GM10248 (cell line): ENCODE measurements around the gene IGFL2.

Source experiments
- CTCF ChIA-PET: fragments of 300-600 bp; sonication (Branson Sonifier 250); formaldehyde crosslinking; extraction: SDS; loops from one replicate; lab custom pipeline; 2021; ENCODE audit warnings: antibody characterized with exemption; lab: Yijun Ruan, JAX
- POLR2A ChIA-PET: fragments of 350-650 bp; sonication (Branson Sonifier 250); formaldehyde crosslinking; extraction: SDS; loops from one replicate; lab custom pipeline; 2020; ENCODE audit warnings: antibody characterized with exemption; lab: Yijun Ruan, JAX
- DNase-seq: peaks from one replicate; pipeline ENCODE4 v3.0.0; 2012; ENCODE audit errors: extremely low spot score
- CTCF ChIP-seq: IDR thresholded peaks from 2 replicates; pipeline ENCODE4 v1.5.1; 2012; ENCODE audit warnings: mild to moderate bottlenecking, low read depth; ENCODE audit errors: extremely low read depth, missing control alignments, control extremely low read depth

The IGFL2 gene

GRCh38 chr19:46125447-46125846, 22.6 kb upstream of the IGFL2 start:
- DNase-seq, result no peak
- TF ChIP-seq CTCF, result no peak
- ChIA-PET POLR2A (interaction anchor here (0.8 kb wide), 1 partner anchor 14 kb away, joined by 3 read pairs; no protein-coding TSS in a partner anchor), CTCF (interaction anchor here (0.9 to 2.1 kb wide), 3 partner anchors 9 to 97 kb away, joined by 3 to 14 read pairs (median 6); no protein-coding TSS in a partner anchor)

DNA sequence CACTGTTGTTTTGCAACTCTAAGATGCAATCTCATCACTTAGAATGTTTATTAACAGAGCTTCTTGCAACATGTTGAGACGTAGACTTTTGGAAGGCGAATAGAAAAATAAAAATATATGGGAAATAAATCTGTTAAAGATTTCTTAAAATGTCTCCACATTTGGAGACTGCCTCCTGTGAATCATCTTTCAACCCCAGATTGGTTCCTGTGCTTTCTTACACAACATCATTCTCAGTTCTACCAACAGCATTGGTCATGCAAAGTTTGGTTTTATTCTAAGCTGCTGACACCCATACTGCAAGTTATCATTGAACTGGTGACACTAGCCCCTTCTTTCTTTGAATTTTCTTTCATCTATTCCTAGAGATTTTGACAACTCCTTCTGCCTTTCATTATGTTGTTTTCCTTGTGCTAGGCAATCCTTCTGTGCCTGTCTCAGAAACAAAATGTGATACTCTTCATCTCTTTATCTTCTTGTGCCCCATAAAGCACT, 21.9 kb upstream of the IGFL2 start:
- no peak for TF ChIP-seq CTCF
- CTCF ChIA-PET, result interaction anchor here (0.9 to 2.1 kb wide), 3 partner anchors 10 to 97 kb away, joined by 3 to 14 read pairs (median 6); no protein-coding TSS in a partner anchor
- POLR2A ChIA-PET, result interaction anchor here (0.8 kb wide), 1 partner anchor 14 kb away, joined by 3 read pairs; no protein-coding TSS in a partner anchor
- DNase-seq, result no peak

DNA sequence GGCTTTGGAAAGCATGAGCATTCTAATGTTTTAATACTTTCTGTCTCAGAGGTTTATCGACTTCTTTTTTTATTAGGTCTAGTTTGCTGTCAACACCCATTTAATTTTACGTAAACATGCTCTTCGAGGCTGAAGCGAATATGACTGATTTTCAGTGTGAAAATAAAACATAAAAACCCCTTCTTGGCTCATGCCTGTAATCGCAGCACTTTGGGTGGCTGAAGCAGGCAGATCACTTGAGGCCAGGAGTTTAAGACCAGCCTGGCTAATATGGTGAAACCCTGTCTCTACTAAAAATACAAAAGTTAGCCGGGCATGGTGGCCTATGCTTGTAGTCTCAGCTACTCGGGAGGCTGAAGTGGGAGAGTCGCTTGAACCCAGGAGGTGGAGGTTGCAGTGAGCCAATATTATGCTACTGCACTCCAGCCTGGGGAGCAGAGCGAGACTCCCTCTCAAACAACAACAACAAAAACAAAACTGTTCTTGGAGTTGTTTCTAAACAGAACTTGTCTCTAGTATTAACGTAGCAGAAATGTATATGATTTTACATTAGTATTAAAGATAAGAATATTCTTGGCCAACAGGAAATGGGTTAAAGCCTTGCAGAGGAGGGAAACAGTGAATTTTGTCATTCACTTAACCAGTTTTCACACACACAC, 16.4 kb upstream of the IGFL2 start:
- ChIA-PET CTCF (interaction anchor here (1.3 to 1.9 kb wide), 3 partner anchors 8 to 27 kb away, joined by 3 to 6 read pairs (median 4); no protein-coding TSS in a partner anchor), POLR2A (no interaction called here)
- TF ChIP-seq CTCF, result no peak
- no peak for DNase-seq

DNA sequence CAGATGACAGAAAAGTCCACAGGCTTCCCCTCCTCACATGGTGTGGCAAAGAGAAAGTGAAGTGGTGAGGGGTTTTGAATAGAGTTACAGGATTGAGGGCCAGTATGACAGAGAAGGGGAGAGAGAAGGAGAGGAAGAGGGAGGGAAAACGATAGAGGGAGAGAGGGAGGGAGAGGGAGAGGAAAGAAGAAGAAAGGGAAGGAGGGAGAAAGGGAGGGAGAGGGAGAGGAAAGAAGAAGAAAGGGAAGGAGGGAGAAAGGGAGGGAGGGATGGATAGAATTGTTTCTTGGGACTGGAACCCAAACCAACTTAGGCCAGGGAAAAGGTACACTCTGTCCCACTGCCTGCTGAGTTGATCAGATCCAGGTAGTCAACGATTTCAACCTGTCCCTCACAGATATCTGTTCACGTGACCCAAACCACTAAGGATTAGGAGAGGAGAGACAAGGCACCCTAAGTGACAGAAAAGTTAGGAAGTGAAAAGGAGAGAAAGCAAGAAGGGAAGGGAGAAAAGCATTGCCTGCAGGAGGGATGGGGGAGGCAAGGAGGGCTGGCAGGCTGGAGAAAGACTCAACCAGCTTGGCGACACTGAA, 15.4 kb upstream of the IGFL2 start:
- POLR2A ChIA-PET, result no interaction called here
- CTCF ChIA-PET, result interaction anchor here (1.9 kb wide), 1 partner anchor 28 kb away, joined by 4 read pairs; no protein-coding TSS in a partner anchor

GRCh38 chr19:46133101-46133627, 14.9 kb upstream of the IGFL2 start:
- no peak for DNase-seq
- ChIA-PET POLR2A (no interaction called here), CTCF (interaction anchor here (1.3 kb wide), 1 partner anchor 16 kb away, joined by 4 read pairs; no protein-coding TSS in a partner anchor)
- no peak for TF ChIP-seq CTCF

More for the DNA sequence above, 15.4 kb upstream of the IGFL2 start:
- DNase-seq, result no peak
- no peak for TF ChIP-seq CTCF

DNA sequence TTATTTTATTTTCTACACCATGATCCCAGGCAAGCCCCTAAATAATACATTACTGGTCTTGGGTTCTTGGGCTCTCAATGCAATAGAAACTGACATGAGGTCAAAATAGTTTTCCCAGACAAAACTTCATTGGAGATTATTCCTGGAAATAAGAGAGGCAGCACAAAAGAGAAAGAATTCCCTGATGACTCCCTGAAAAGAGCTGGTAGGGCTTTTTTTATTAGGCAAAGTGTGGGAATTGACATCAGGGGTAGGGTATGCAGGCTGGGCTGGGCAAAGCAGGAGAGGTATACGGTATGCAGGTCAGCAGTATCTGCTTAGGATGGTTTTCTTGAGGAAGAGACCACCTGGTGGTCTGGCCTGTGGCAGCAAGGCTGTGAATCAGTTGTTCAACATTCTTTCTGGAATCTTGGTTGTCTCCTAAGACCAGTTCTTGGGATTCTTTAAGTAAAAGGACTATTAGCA, 14.2 kb upstream of the IGFL2 start:
- no peak for DNase-seq
- POLR2A ChIA-PET, result no interaction called here
- CTCF ChIA-PET, result interaction anchor here (1.3 kb wide), 1 partner anchor 17 kb away, joined by 4 read pairs; no protein-coding TSS in a partner anchor
- TF ChIP-seq CTCF, result no peak
